Tibial artery (tissue), 4 donors: ENCODE data around the gene SSRP1.
A peak's percentile ranks its signal among the peaks of the same experiment; 100 is the strongest.

Experiments used
- DNase-seq, 2 donors: peaks; one replicate each; pipeline ENCODE4 v3.0.0-alpha.2; 2019
- H3K27ac ChIP-seq, 2 donors: fragments of 200-600 bp; sonication (generic) in 1 of 2; 1 replicate in 1 of 2; 2 replicates in 1 of 2; pipeline ENCODE4 v1.5.1; 2018 to 2019; ENCODE audit warnings: mild to moderate bottlenecking in 1 of 2
- H3K27me3 ChIP-seq, 2 donors: fragments of 200-600 bp; sonication (generic) in 1 of 2; one replicate each; pipeline versions ENCODE4 v1.5.1 to v1.6.0; 2016 to 2019
- H3K36me3 ChIP-seq, 3 donors: fragments of 200-600 bp; sonication (generic) in 2 of 3; one replicate each; pipeline ENCODE4 v1.5.1; 2016 to 2019; ENCODE audit warnings: mild to moderate bottlenecking in 2 of 3
- H3K4me1 ChIP-seq, 4 donors: fragments of 200-600 bp; sonication (generic) in 2 of 4; 1 replicate in 3 of 4; 2 replicates in 1 of 4; pipeline ENCODE4 v1.5.1; 2016 to 2019
- H3K4me3 ChIP-seq, 2 donors: fragments of 200-600 bp; sonication (generic) in 1 of 2; 1 replicate in 1 of 2; 2 replicates in 1 of 2; pipeline ENCODE4 v1.5.1; 2018 to 2019; ENCODE audit warnings: mild to moderate bottlenecking in 2 of 2
- H3K9me3 ChIP-seq, 3 donors: fragments of 200-600 bp; sonication (generic) in 1 of 3; one replicate each; pipeline ENCODE4 v1.5.1; 2016 to 2019
- CTCF ChIP-seq, 2 experiments: fragments of 200-600 bp in 1 of 2; fragments of 450-650 bp in 1 of 2; IDR thresholded peaks; one replicate each; pipeline ENCODE4 v1.5.1; 2017 to 2019; ENCODE audit warnings: antibody characterized with exemption in 2 of 2, mild to moderate bottlenecking in 1 of 2, moderate library complexity in 1 of 2
- intact Hi-C: fragments of 100-400 bp; cut with DNase I; formaldehyde crosslinking; loops from one replicate; pipeline ENCODE4 v1.15.0; 2023; ENCODE audit warnings: low total_unique reads

Gene SSRP1

GRCh38 chr11:57313788-57314135, 21.9 kb downstream of the SSRP1 start:
- H3K27ac ChIP-seq = peak overlapping the region; percentile 76 to 79
- no peak for TF ChIP-seq CTCF (IDR thresholded peaks at IDR 0.05)
- intact Hi-C loops = no loop called here
- peaks cover 0 to 82% (median 61%) of the 10 kb centered on the region in 4 donors for H3K4me1 ChIP-seq
- H3K36me3 ChIP-seq = peaks cover 74 to 82% (median 81%) of the 10 kb centered on the region in 3 donors
- no peak overlapping the region for H3K4me3 ChIP-seq
- H3K27me3 ChIP-seq = no peaks in the 10 kb centered on the region
- no peaks in the 10 kb centered on the region for H3K9me3 ChIP-seq
- no peak for DNase-seq

- no peak for TF ChIP-seq CTCF (IDR thresholded peaks at IDR 0.05)
- Histone ChIP-seq H3K36me3 (peaks cover 70 to 83% (median 81%) of the 10 kb centered on the region in 3 donors), H3K9me3 (no peaks in the 10 kb centered on the region), H3K4me1 (peaks cover 0 to 82% (median 60%) of the 10 kb centered on the region in 4 donors), H3K27me3 (no peaks in the 10 kb centered on the region), H3K4me3 (no peak overlapping the region), H3K27ac (peak overlapping the region; percentile 76 to 79)
- DNase-seq = peak in 1 of 2 donors; percentile 71
- intact Hi-C loops = no loop called here
Observed at GRCh38 chr11:57313071-57313787, 22.5 kb downstream of the SSRP1 start.

GRCh38 chr11:57312511-57313021, 23.1 kb downstream of the SSRP1 start:
- no peaks in the 10 kb centered on the region for H3K9me3 ChIP-seq
- intact Hi-C loops = no loop called here
- peak in 1 of 2 donors; percentile 67 for DNase-seq
- TF ChIP-seq CTCF (IDR thresholded peaks at IDR 0.05) = no peak
- H3K36me3 ChIP-seq = peaks cover 64 to 84% (median 81%) of the 10 kb centered on the region in 3 donors
- peak overlapping the region; percentile 76 to 79 for H3K27ac ChIP-seq
- H3K27me3 ChIP-seq = no peaks in the 10 kb centered on the region
- H3K4me1 ChIP-seq = peaks cover 0 to 82% (median 60%) of the 10 kb centered on the region in 4 donors
- H3K4me3 ChIP-seq = no peak overlapping the region

GRCh38 chr11:57311109-57311936, 24.4 kb downstream of the SSRP1 start:
- Histone ChIP-seq H3K27ac (peak overlapping the region; percentile 76 to 79), H3K4me3 (peak overlapping the region; percentile 53 to 62), H3K9me3 (no peaks in the 10 kb centered on the region), H3K27me3 (no peaks in the 10 kb centered on the region), H3K4me1 (peaks cover 0 to 82% (median 67%) of the 10 kb centered on the region in 4 donors), H3K36me3 (peaks cover 52 to 75% (median 74%) of the 10 kb centered on the region in 3 donors)
- DNase-seq = peak; percentile 97 to 99
- intact Hi-C loops = loop anchor here (1.0 kb wide), 1 partner anchor 11 kb away; no protein-coding TSS in a partner anchor
- TF ChIP-seq CTCF (IDR thresholded peaks at IDR 0.05) = no peak

- Histone ChIP-seq H3K4me3 (peak overlapping the region; percentile 53 to 62), H3K27ac (peak overlapping the region; percentile 76 to 79), H3K4me1 (peaks cover 0 to 82% (median 70%) of the 10 kb centered on the region in 4 donors), H3K27me3 (no peaks in the 10 kb centered on the region), H3K36me3 (peaks cover 45 to 75% (median 71%) of the 10 kb centered on the region in 3 donors), H3K9me3 (no peaks in the 10 kb centered on the region)
- peak; percentile 76 to 77 for DNase-seq
- intact Hi-C loops = loop anchor here (1.0 kb wide), 1 partner anchor 12 kb away; no protein-coding TSS in a partner anchor
- TF ChIP-seq CTCF (IDR thresholded peaks at IDR 0.05) = no peak
Observed at GRCh38 chr11:57310630-57311086, 25.0 kb downstream of the SSRP1 start.
